WERI-Rb-1 (cell line): ENCODE data around the gene ROCK1.

Source experiments
- DNase-seq: peaks from one replicate; pipeline ENCODE4 v3.0.0-alpha.2; 2020
- H3K27ac ChIP-seq: fragments of 250-450 bp; sonication (Bioruptor Pico); 2 replicates; pipeline ENCODE4 v1.5.1; 2020; ENCODE audit warnings: mild to moderate bottlenecking, moderate library complexity
- H3K27me3 ChIP-seq: fragments of 250-450 bp; sonication (Bioruptor Pico); 2 replicates; pipeline ENCODE4 v1.5.1; 2021; ENCODE audit warnings: mild to moderate bottlenecking, low read depth, moderate library complexity; ENCODE audit not compliant: insufficient read depth, severe bottlenecking
- H3K36me3 ChIP-seq: fragments of 250-450 bp; sonication (Bioruptor Pico); 2 replicates; pipeline ENCODE4 v1.5.1; 2020; ENCODE audit warnings: mild to moderate bottlenecking, moderate library complexity
- H3K4me3 ChIP-seq: 2 replicates; pipeline ENCODE4 v1.5.1; 2011; ENCODE audit warnings: low read depth, mild to moderate bottlenecking, control low read depth, low read length
- H3K9me3 ChIP-seq: fragments of 250-450 bp; sonication (Bioruptor Pico); 2 replicates; pipeline ENCODE4 v1.5.1; 2021; ENCODE audit warnings: mild to moderate bottlenecking, moderate library complexity; ENCODE audit not compliant: severe bottlenecking
- CTCF ChIP-seq: IDR thresholded peaks from 2 replicates; pipeline ENCODE4 v1.5.1; 2011; ENCODE audit warnings: low read depth, mild to moderate bottlenecking, control low read depth, inconsistent platforms, low read length

Gene ROCK1

GRCh38 chr18:21073180-21073579, 38.4 kb downstream of the ROCK1 start:
- Histone ChIP-seq H3K9me3 (no peaks in the 10 kb centered on the region), H3K27ac (no peak overlapping the region), H3K27me3 (no peaks in the 10 kb centered on the region), H3K36me3 (no peaks in the 10 kb centered on the region), H3K4me3 (no peak overlapping the region)
- no peak for DNase-seq
- TF ChIP-seq CTCF = no peak

GRCh38 chr18:21071071-21071470, 40.5 kb downstream of the ROCK1 start:
- no peak for DNase-seq
- H3K9me3 ChIP-seq = no peaks in the 10 kb centered on the region
- H3K27ac ChIP-seq = no peak overlapping the region
- no peaks in the 10 kb centered on the region for H3K36me3 ChIP-seq
- no peak for TF ChIP-seq CTCF
- no peaks in the 10 kb centered on the region for H3K27me3 ChIP-seq
- no peak overlapping the region for H3K4me3 ChIP-seq

- no peaks in the 10 kb centered on the region for H3K36me3 ChIP-seq
- no peak for TF ChIP-seq CTCF
- no peak for DNase-seq
- no peaks in the 10 kb centered on the region for H3K27me3 ChIP-seq
- H3K9me3 ChIP-seq = no peaks in the 10 kb centered on the region
- no peak overlapping the region for H3K27ac ChIP-seq
- no peak overlapping the region for H3K4me3 ChIP-seq
Observed at GRCh38 chr18:21069468-21069867, 42.1 kb downstream of the ROCK1 start.

- DNase-seq = no peak
- H3K36me3 ChIP-seq = no peaks in the 10 kb centered on the region
- H3K4me3 ChIP-seq = no peak overlapping the region
- H3K9me3 ChIP-seq = no peaks in the 10 kb centered on the region
- no peak overlapping the region for H3K27ac ChIP-seq
- no peaks in the 10 kb centered on the region for H3K27me3 ChIP-seq
- TF ChIP-seq CTCF = no peak
Observed at GRCh38 chr18:21064347-21064746, 47.3 kb downstream of the ROCK1 start.

- DNase-seq = no peak
- H3K27me3 ChIP-seq = no peaks in the 10 kb centered on the region
- H3K9me3 ChIP-seq = no peaks in the 10 kb centered on the region
- TF ChIP-seq CTCF = no peak
- H3K4me3 ChIP-seq = no peak overlapping the region
- no peak overlapping the region for H3K27ac ChIP-seq
- no peaks in the 10 kb centered on the region for H3K36me3 ChIP-seq
Observed at GRCh38 chr18:21063011-21063410, 48.6 kb downstream of the ROCK1 start.

GRCh38 chr18:21057112-21057511, 54.5 kb downstream of the ROCK1 start:
- no peaks in the 10 kb centered on the region for H3K9me3 ChIP-seq
- H3K27ac ChIP-seq = no peak overlapping the region
- no peak overlapping the region for H3K4me3 ChIP-seq
- DNase-seq = no peak
- no peaks in the 10 kb centered on the region for H3K36me3 ChIP-seq
- H3K27me3 ChIP-seq = no peaks in the 10 kb centered on the region
- no peak for TF ChIP-seq CTCF
